Endodermal cell (in vitro differentiated cells): ENCODE results near the gene OSGIN1. TPM values are rescaled to one million over a fixed set of nuclear protein-coding genes. Genes with fewer than 3 reads are reported as not detected.

Experiments
- DNase-seq: peaks from one replicate; pipeline ENCODE4 v3.0.0-alpha.2; 2017
- H3K27ac ChIP-seq: 2 replicates; pipeline ENCODE4 v1.5.1; 2013; ENCODE audit warnings: mild to moderate bottlenecking, low read depth, low read length, moderate library complexity
- H3K27me3 ChIP-seq: 2 replicates; pipeline ENCODE4 v1.6.1; 2013; ENCODE audit warnings: mild to moderate bottlenecking, low read length, moderate library complexity; ENCODE audit not compliant: insufficient read depth, control insufficient read depth, poor library complexity, severe bottlenecking
- H3K36me3 ChIP-seq: 2 replicates; pipeline ENCODE4 v1.7.0; 2013; ENCODE audit warnings: mild to moderate bottlenecking, low read length, moderate library complexity; ENCODE audit not compliant: control insufficient read depth, insufficient read depth
- H3K4me1 ChIP-seq: one replicate; pipeline ENCODE4 v1.7.0; 2013; ENCODE audit warnings: low read length; ENCODE audit not compliant: control insufficient read depth, insufficient read depth
- H3K4me3 ChIP-seq: 2 replicates; pipeline ENCODE4 v1.5.1; 2013; ENCODE audit warnings: mild to moderate bottlenecking, low read length, moderate library complexity
- H3K9ac ChIP-seq: 2 replicates; pipeline ENCODE4 v1.6.1; 2013; ENCODE audit warnings: mild to moderate bottlenecking, low read length, moderate library complexity; ENCODE audit not compliant: poor library complexity, severe bottlenecking; ENCODE audit errors: extremely low read depth
- H3K9me3 ChIP-seq: 2 replicates; pipeline ENCODE4 v1.6.1; 2013; ENCODE audit warnings: mild to moderate bottlenecking, low read length, moderate library complexity; ENCODE audit not compliant: control insufficient read depth
- H3K27ac Mint-ChIP-seq: 2 replicates; pipeline ENCODE4 v1.8.0; 2020; ENCODE audit warnings: mixed read lengths
- H3K27me3 Mint-ChIP-seq: 2 replicates; pipeline ENCODE4 v1.8.0; 2021; ENCODE audit warnings: mild to moderate bottlenecking, mixed read lengths; ENCODE audit not compliant: insufficient read depth
- H3K36me3 Mint-ChIP-seq: 2 replicates; pipeline ENCODE4 v1.8.0; 2020; ENCODE audit warnings: low read depth, mixed read lengths
- H3K4me1 Mint-ChIP-seq: 2 replicates; pipeline ENCODE4 v1.8.0; 2020; ENCODE audit warnings: mixed read lengths
- H3K4me3 Mint-ChIP-seq: 2 replicates; pipeline ENCODE4 v1.8.0; 2020; ENCODE audit warnings: mild to moderate bottlenecking, moderate library complexity, mixed read lengths
- H3K9me3 Mint-ChIP-seq: 2 replicates; pipeline ENCODE4 v1.8.0; 2020; ENCODE audit warnings: mild to moderate bottlenecking, mixed read lengths
- WGBS, 2 experiments: methylation state at CpG; one replicate each; pipeline versions ENCODE4 v1.1.5 to v1.1.7; 2013; ENCODE audit warnings: missing lambda C conversion rate in 2 of 2, mixed read lengths in 1 of 2; ENCODE audit not compliant: insufficient coverage in 1 of 2, insufficient read length in 1 of 2; 5-methylcytosine and 5-hydroxymethylcytosine counted together
- total RNA-seq, 2 donors: library from RNA; stranded (reverse); fragmentation: NEBNext Ultra II Directional in 1 of 2; extraction: Animal tissue kit (Norgen Biotek cat#: 25700) in 1 of 2; gene quantifications; 2 replicates in 1 of 2; 3 replicates in 1 of 2; pipeline ENCODE4 v1.2.1, GENCODE V29; 2021
- TF ChIP-seq, protein P1 (sequence below): fragments of 200-600 bp; sonication (generic); conservative IDR thresholded peaks from 2 replicates; pipeline ENCODE4 v1.5.0; 2021; ENCODE audit warnings: antibody characterized with exemption, mild to moderate bottlenecking

OSGIN1 gene
- total RNA-seq, 2 donors from 2014 or later: 1.6 to 2.7 TPM

DNA sequence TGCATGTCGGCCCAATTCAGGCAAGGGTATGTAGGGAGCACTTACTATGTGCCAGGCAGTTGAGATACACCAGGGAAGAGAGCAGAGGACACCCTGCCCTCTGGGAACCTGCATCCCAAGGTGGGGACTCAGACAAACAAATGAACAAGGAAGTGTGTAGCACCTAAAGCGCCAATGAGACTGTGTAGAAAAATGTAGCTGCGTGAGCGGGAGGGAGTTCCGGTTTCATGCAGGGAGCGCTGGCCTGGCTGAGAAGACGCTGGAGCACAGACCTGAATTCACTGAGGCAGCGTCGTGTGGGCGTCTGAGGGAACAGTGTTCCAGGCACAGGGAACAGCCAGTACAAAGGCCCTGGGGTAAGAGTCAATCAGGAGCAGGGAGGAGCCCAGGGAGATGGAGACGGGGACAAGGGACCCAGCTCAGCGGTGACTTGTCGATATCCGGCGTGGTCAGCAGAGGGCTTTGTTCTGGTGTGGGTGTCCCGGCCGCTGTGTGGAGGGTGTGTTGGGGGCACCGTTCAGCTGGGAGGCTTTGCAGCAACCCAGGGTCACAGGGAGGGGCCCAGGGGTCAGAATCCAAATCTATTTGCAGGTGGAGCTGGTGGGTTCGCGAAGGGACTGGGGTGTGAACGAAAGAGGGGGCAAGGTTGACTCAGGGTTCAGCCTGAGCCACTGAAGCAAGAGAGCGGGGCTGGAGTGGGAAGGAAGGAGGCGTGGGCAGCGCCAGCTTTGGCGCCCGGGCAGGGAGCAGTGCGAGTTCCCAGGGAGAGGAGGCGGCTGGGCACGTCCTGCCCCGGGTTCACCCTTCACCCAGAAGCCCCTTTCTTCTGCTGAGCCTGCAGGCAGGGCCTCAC, 17.8 kb upstream of the OSGIN1 start:
- Mint-ChIP-seq H3K4me1 (no peaks in the 10 kb centered on the region), H3K9me3 (no peaks in the 10 kb centered on the region), H3K27ac (no peak overlapping the region), H3K27me3 (no peaks in the 10 kb centered on the region), H3K36me3 (peaks cover 10% of the 10 kb centered on the region), H3K4me3 (no peak overlapping the region)
- Histone ChIP-seq H3K9ac (no peak overlapping the region), H3K4me3 (no peak overlapping the region), H3K27me3 (no peaks in the 10 kb centered on the region), H3K9me3 (no peaks in the 10 kb centered on the region), H3K36me3 (no peaks in the 10 kb centered on the region), H3K27ac (no peak overlapping the region), H3K4me1 (no peaks in the 10 kb centered on the region)
- no peak for DNase-seq
- 90 to 92% methylated on average over 18 to 30 of the region's 30 CpGs for WGBS, 2 experiments
- TF ChIP-seq, protein P1, sequence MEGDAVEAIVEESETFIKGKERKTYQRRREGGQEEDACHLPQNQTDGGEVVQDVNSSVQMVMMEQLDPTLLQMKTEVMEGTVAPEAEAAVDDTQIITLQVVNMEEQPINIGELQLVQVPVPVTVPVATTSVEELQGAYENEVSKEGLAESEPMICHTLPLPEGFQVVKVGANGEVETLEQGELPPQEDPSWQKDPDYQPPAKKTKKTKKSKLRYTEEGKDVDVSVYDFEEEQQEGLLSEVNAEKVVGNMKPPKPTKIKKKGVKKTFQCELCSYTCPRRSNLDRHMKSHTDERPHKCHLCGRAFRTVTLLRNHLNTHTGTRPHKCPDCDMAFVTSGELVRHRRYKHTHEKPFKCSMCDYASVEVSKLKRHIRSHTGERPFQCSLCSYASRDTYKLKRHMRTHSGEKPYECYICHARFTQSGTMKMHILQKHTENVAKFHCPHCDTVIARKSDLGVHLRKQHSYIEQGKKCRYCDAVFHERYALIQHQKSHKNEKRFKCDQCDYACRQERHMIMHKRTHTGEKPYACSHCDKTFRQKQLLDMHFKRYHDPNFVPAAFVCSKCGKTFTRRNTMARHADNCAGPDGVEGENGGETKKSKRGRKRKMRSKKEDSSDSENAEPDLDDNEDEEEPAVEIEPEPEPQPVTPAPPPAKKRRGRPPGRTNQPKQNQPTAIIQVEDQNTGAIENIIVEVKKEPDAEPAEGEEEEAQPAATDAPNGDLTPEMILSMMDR: no peak

- Histone ChIP-seq H3K4me3 (no peak overlapping the region), H3K9ac (no peak overlapping the region), H3K36me3 (no peaks in the 10 kb centered on the region), H3K27me3 (no peaks in the 10 kb centered on the region), H3K4me1 (no peaks in the 10 kb centered on the region), H3K9me3 (no peaks in the 10 kb centered on the region), H3K27ac (no peak overlapping the region)
- no peaks in the 10 kb centered on the region for H3K27me3 Mint-ChIP-seq
- H3K4me1 Mint-ChIP-seq: no peaks in the 10 kb centered on the region
- H3K4me3 Mint-ChIP-seq: no peak overlapping the region
- no peak for DNase-seq
- TF ChIP-seq, protein P1: no peak
- peaks cover 10% of the 10 kb centered on the region for H3K36me3 Mint-ChIP-seq
- no peak overlapping the region for H3K27ac Mint-ChIP-seq
- 91 to 100% methylated on average over 5 to 10 of the region's 10 CpGs for WGBS, 2 experiments
- H3K9me3 Mint-ChIP-seq: no peaks in the 10 kb centered on the region
Observed at GRCh38 chr16:83935858-83936255, 17.2 kb upstream of the OSGIN1 start.

DNA sequence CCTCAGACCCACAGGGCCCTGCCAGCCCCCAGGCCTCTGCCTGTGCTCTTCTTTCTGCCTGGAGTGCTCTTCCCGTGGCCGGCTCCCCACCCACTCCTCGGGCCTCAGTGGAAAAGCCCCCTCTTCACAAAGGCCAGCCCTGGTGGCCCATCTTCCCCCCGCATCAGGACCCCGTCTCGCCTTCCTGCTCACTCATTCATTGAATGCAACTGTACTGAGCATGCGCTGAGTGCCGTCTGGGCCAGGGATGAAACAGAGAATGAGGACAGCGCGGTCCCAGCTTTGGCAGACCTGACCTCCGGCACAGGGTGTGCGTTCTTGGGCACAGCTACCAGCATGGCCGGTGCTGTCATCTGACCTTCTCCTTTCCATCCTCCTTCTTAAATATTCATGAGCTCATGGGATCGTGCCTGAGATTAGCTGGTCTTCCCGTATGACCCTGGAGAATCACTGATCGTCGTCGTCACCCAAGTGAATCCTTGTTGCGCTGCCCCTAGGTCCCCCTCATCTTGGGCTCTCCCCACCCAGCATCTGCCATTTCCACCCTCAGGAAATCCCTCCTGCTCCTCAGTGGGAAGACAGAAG, 16.4 kb upstream of the OSGIN1 start:
- Histone ChIP-seq H3K9ac (no peak overlapping the region), H3K4me1 (no peaks in the 10 kb centered on the region), H3K27ac (no peak overlapping the region), H3K36me3 (no peaks in the 10 kb centered on the region), H3K27me3 (no peaks in the 10 kb centered on the region), H3K4me3 (no peak overlapping the region), H3K9me3 (no peaks in the 10 kb centered on the region)
- H3K9me3 Mint-ChIP-seq: no peaks in the 10 kb centered on the region
- H3K27me3 Mint-ChIP-seq: no peaks in the 10 kb centered on the region
- TF ChIP-seq, protein P1: no peak
- no peaks in the 10 kb centered on the region for H3K4me1 Mint-ChIP-seq
- 93% methylated on average over 14 to 19 of the region's 19 CpGs for WGBS, 2 experiments
- DNase-seq: no peak
- no peak overlapping the region for H3K4me3 Mint-ChIP-seq
- H3K27ac Mint-ChIP-seq: no peak overlapping the region
- peaks cover 10% of the 10 kb centered on the region for H3K36me3 Mint-ChIP-seq
